Gastrocnemius medialis (tissue), 4 donors: ENCODE measurements around the gene AKAP13. TPM values are rescaled to one million over a fixed set of nuclear protein-coding genes. Genes with fewer than 3 reads are reported as not detected.

ENCODE experiments used
- ATAC-seq, 2 donors: fragments of 150-250 bp; one replicate each; pipeline ENCODE4 v1.9.1; 2016
- DNase-seq, 2 donors: peaks; one replicate each; pipeline ENCODE4 v3.0.0-alpha.2; 2019
- H3K27ac ChIP-seq, 4 donors: fragments of 200-600 bp; sonication (generic); 1 replicate in 1 of 4; 2 replicates in 3 of 4; pipeline ENCODE4 v1.5.1; 2016 to 2018; ENCODE audit warnings: mild to moderate bottlenecking in 2 of 4, moderate library complexity in 1 of 4
- H3K27me3 ChIP-seq, 3 donors: fragments of 200-600 bp; sonication (generic) in 2 of 3; 1 replicate in 1 of 3; 2 replicates in 2 of 3; pipeline versions ENCODE4 v1.5.1 to v1.6.0; 2016 to 2019; ENCODE audit warnings: mild to moderate bottlenecking in 1 of 3, moderate library complexity in 1 of 3
- H3K36me3 ChIP-seq, 2 donors: fragments of 200-600 bp; sonication (generic) in 1 of 2; one replicate each; pipeline ENCODE4 v1.5.1; 2017 to 2018
- H3K4me1 ChIP-seq, 2 donors: fragments of 200-600 bp; sonication (generic) in 1 of 2; one replicate each; pipeline ENCODE4 v1.5.1; 2016 to 2017; ENCODE audit warnings: mild to moderate bottlenecking in 2 of 2
- H3K4me3 ChIP-seq, 4 donors: fragments of 200-600 bp; sonication (generic) in 3 of 4; 1 replicate in 1 of 4; 2 replicates in 3 of 4; pipeline ENCODE4 v1.5.1; 2016 to 2019; ENCODE audit warnings: mild to moderate bottlenecking in 2 of 4
- H3K9me3 ChIP-seq, 3 donors: fragments of 200-600 bp; sonication (generic) in 2 of 3; 1 replicate in 1 of 3; 2 replicates in 2 of 3; pipeline ENCODE4 v1.5.1; 2016 to 2019
- POLR2A ChIP-seq, 2 donors: fragments of 450-650 bp; IDR thresholded peaks; one replicate each; pipeline ENCODE4 v1.6.1; 2017; ENCODE audit warnings: antibody characterized with exemption in 2 of 2, mild to moderate bottlenecking in 2 of 2, moderate library complexity in 2 of 2
- in situ Hi-C, 4 donors: fragments of 200-750 bp; cut with MboI; loops; one replicate each; pipeline versions ENCODE4 v1.15.0 to v1.8.0; 2017; ENCODE audit warnings: low sequenced_read_pairs in 4 of 4
- intact Hi-C: fragments of 100-400 bp; cut with DNase I; formaldehyde crosslinking; loops from one replicate; pipeline ENCODE4 v1.15.1; 2023; ENCODE audit warnings: low total_unique reads
- total RNA-seq, 4 donors: library from RNA; depleted of rRNA; stranded (reverse); fragments of >200 nt; gene quantifications; one replicate each; pipeline versions ENCODE4 v1.1.0 to v1.2.3, GENCODE V29; 2016
- TF ChIP-seq, protein P1 (sequence below), 5 experiments: fragments of 450-650 bp in 3 of 5; fragments of 200-600 bp in 2 of 5; sonication (generic) in 2 of 5; IDR thresholded peaks in 4 of 5; conservative IDR thresholded peaks in 1 of 5; 1 replicate in 4 of 5; 2 replicates in 1 of 5; pipeline ENCODE4 v1.5.1; 2016 to 2019; ENCODE audit warnings: antibody characterized with exemption in 5 of 5, mild to moderate bottlenecking in 3 of 5, moderate library complexity in 3 of 5

Gene AKAP13
- total RNA-seq, 4 donors from 2014 or later, result 127 to 481 (median 172) TPM

GRCh38 chr15:85488997-85489396 is 108.6 kb downstream of the AKAP13 start:
- no peak overlapping the region for H3K4me3 ChIP-seq
- in situ Hi-C loops (loop anchor here in 3 of 4 donors (10.0 to 25.0 kb wide), 4 partner anchors 198 to 348 kb away; no protein-coding TSS in a partner anchor), intact Hi-C loops (loop anchor here (1.0 to 5.0 kb wide), 3 partner anchors 14 to 348 kb away; no protein-coding TSS in a partner anchor)
- no peaks in the 10 kb centered on the region for H3K36me3 ChIP-seq
- H3K9me3 ChIP-seq, result no peaks in the 10 kb centered on the region
- no peak overlapping the region for H3K27ac ChIP-seq
- peaks cover 0 to 9% of the 10 kb centered on the region in 2 donors for H3K4me1 ChIP-seq
- TF ChIP-seq, protein P1, sequence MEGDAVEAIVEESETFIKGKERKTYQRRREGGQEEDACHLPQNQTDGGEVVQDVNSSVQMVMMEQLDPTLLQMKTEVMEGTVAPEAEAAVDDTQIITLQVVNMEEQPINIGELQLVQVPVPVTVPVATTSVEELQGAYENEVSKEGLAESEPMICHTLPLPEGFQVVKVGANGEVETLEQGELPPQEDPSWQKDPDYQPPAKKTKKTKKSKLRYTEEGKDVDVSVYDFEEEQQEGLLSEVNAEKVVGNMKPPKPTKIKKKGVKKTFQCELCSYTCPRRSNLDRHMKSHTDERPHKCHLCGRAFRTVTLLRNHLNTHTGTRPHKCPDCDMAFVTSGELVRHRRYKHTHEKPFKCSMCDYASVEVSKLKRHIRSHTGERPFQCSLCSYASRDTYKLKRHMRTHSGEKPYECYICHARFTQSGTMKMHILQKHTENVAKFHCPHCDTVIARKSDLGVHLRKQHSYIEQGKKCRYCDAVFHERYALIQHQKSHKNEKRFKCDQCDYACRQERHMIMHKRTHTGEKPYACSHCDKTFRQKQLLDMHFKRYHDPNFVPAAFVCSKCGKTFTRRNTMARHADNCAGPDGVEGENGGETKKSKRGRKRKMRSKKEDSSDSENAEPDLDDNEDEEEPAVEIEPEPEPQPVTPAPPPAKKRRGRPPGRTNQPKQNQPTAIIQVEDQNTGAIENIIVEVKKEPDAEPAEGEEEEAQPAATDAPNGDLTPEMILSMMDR (IDR thresholded peaks at IDR 0.05 in 4 of 5, conservative IDR thresholded peaks at IDR 0.05 in 1 of 5), result no peak
- no peak for TF ChIP-seq POLR2A (IDR thresholded peaks at IDR 0.05)
- ATAC-seq (no peak), DNase-seq (no peak)
- no peaks in the 10 kb centered on the region for H3K27me3 ChIP-seq

GRCh38 chr15:85489773-85490493 is 109.5 kb downstream of the AKAP13 start:
- in situ Hi-C loops, result loop anchor here in 3 of 4 donors (10.0 to 25.0 kb wide), 4 partner anchors 197 to 347 kb away; no protein-coding TSS in a partner anchor
- intact Hi-C loops, result loop anchor here (5.0 kb wide), 2 partner anchors 217 to 347 kb away; no protein-coding TSS in a partner anchor
- Histone ChIP-seq H3K4me3 (no peak overlapping the region), H3K9me3 (no peaks in the 10 kb centered on the region), H3K4me1 (peaks cover 0 to 14% of the 10 kb centered on the region in 2 donors), H3K27me3 (no peaks in the 10 kb centered on the region), H3K27ac (no peak overlapping the region), H3K36me3 (no peaks in the 10 kb centered on the region)
- no peak for TF ChIP-seq POLR2A (IDR thresholded peaks at IDR 0.05)
- TF ChIP-seq, protein P1 (IDR thresholded peaks at IDR 0.05 in 4 of 5, conservative IDR thresholded peaks at IDR 0.05 in 1 of 5), result no peak
- ATAC-seq (no peak), DNase-seq (no peak)

DNA sequence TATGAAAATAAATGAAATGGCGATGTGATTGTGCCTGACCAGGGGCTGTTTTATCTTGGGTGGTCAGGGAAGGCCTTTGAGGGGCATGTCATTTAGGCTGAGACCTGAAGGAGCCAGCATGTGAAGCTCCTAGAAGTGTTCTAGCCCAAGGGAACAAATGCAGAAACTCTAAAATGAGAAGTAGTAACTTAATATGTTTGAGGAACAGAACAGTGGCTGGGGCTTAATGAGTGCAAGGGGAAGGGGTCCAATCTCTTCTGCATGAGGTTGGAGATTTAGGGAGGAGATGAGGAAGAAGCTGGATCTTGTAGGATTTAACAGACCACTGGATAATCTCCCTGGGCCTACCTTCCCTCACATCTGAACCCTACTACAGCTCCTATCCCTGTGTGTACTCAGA is 110.5 kb downstream of the AKAP13 start:
- no peaks in the 10 kb centered on the region for H3K36me3 ChIP-seq
- intact Hi-C loops, result no loop called here
- H3K27ac ChIP-seq, result no peak overlapping the region
- H3K4me1 ChIP-seq, result peaks cover 2 to 17% of the 10 kb centered on the region in 2 donors
- TF ChIP-seq POLR2A (IDR thresholded peaks at IDR 0.05), result no peak
- TF ChIP-seq, protein P1 (IDR thresholded peaks at IDR 0.05 in 4 of 5, conservative IDR thresholded peaks at IDR 0.05 in 1 of 5), result no peak
- no peaks in the 10 kb centered on the region for H3K9me3 ChIP-seq
- DNase-seq, result no peak
- in situ Hi-C loops, result loop anchor here in 3 of 4 donors (25.0 kb wide), 3 partner anchors 196 to 346 kb away; no protein-coding TSS in a partner anchor
- no peak overlapping the region for H3K4me3 ChIP-seq
- H3K27me3 ChIP-seq, result no peaks in the 10 kb centered on the region
- ATAC-seq, result no peak

- intact Hi-C loops (no loop called here), in situ Hi-C loops (loop anchor here in 3 of 4 donors (25.0 kb wide), 3 partner anchors 196 to 346 kb away; no protein-coding TSS in a partner anchor)
- H3K27me3 ChIP-seq, result no peaks in the 10 kb centered on the region
Observed at GRCh38 chr15:85491691-85492090, 111.3 kb downstream of the AKAP13 start.

More at GRCh38 chr15:85491691-85492090, 111.3 kb downstream of the AKAP13 start:
- no peak overlapping the region for H3K27ac ChIP-seq
- H3K36me3 ChIP-seq, result no peaks in the 10 kb centered on the region
- DNase-seq (no peak), ATAC-seq (no peak)
- no peak for TF ChIP-seq POLR2A (IDR thresholded peaks at IDR 0.05)
- TF ChIP-seq, protein P1 (IDR thresholded peaks at IDR 0.05 in 4 of 5, conservative IDR thresholded peaks at IDR 0.05 in 1 of 5), result no peak
- no peak overlapping the region for H3K4me3 ChIP-seq
- H3K9me3 ChIP-seq, result no peaks in the 10 kb centered on the region
- peaks cover 11 to 25% of the 10 kb centered on the region in 2 donors for H3K4me1 ChIP-seq
